Upper lobe of right lung (tissue), 1 donor: ENCODE results near the gene CD300LD. TPM values are rescaled to one million over a fixed set of nuclear protein-coding genes. Genes with fewer than 3 reads are reported as not detected.
"Not testable (repeated sequence)": the region's sequence is repeated elsewhere in the genome, so short reads cannot be mapped to it uniquely, and the experiment has no call there.

Experiments
- ATAC-seq: fragments of 200-7000 bp; cut with Tn5 transposase; one replicate; pipeline ENCODE4 v1.9.1; 2020; ENCODE audit warnings: mild to moderate bottlenecking, moderate library complexity
- DNase-seq: peaks from one replicate; pipeline ENCODE4 v3.0.0-alpha.2; 2020
- H3K27ac ChIP-seq: fragments of 200-600 bp; one replicate; pipeline ENCODE4 v1.8.0; 2022
- H3K27me3 ChIP-seq: fragments of 200-600 bp; one replicate; pipeline ENCODE4 v1.8.0; 2022; ENCODE audit warnings: mild to moderate bottlenecking
- H3K36me3 ChIP-seq: fragments of 200-600 bp; one replicate; pipeline ENCODE4 v1.8.0; 2022
- H3K4me1 ChIP-seq: fragments of 200-600 bp; one replicate; pipeline ENCODE4 v1.8.0; 2022
- H3K4me3 ChIP-seq: fragments of 200-600 bp; one replicate; pipeline ENCODE4 v1.8.0; 2022; ENCODE audit warnings: mild to moderate bottlenecking
- H3K9me3 ChIP-seq: fragments of 200-600 bp; one replicate; pipeline ENCODE4 v1.8.0; 2022
- CTCF ChIP-seq: fragments of 200-600 bp; IDR thresholded peaks from one replicate; pipeline ENCODE4 v1.8.0; 2022; ENCODE audit warnings: antibody characterized with exemption
- intact Hi-C: fragments of 100-400 bp; cut with DNase I; formaldehyde crosslinking; loops from one replicate; pipeline ENCODE4 v1.11.0; 2022
- total RNA-seq: library from RNA; stranded (reverse); fragmentation: NEBNext Ultra II Directional; extraction: Animal tissue kit (Norgen Biotek cat#: 25700); gene quantifications from one replicate; pipeline ENCODE4 v1.2.1, GENCODE V29; 2021
- donor health status: DM: no; HTN: yes; CAD: no; lungs with severe emphysema.

CD300LD gene
- total RNA-seq, 1 donor from 2014 or later, result not detected

DNA sequence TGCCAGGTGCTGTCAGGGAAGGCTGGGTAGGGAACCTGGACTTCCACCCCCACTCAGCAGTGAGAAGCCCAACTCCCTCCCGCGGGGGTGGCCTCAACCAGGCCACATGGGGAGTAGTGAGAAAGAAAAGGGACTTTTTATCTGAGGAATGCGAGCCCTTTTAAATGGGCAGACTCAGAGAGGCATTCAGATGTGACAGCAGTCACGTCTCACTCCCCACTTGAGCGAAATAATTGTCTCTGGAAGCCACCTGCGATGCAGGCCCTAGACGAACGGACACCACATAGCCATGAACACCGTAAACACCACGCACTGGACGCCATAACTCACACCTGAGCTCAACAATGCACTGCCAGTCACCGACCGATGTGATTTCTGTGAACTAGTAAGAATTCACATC, 43.3 kb upstream of the CD300LD start:
- Histone ChIP-seq H3K36me3 (no peaks in the 10 kb centered on the region), H3K4me3 (no peak overlapping the region), H3K27me3 (peaks cover 17% of the 10 kb centered on the region), H3K4me1 (no peaks in the 10 kb centered on the region), H3K9me3 (no peaks in the 10 kb centered on the region), H3K27ac (no peak overlapping the region)
- intact Hi-C loops, result no loop called here
- DNase-seq (no peak), ATAC-seq (no peak)
- TF ChIP-seq CTCF, result no peak

GRCh38 chr17:74633326-74633725, 41.2 kb upstream of the CD300LD start:
- no peak overlapping the region for H3K27ac ChIP-seq
- no peak for TF ChIP-seq CTCF
- no peaks in the 10 kb centered on the region for H3K4me1 ChIP-seq
- H3K9me3 ChIP-seq, result no peaks in the 10 kb centered on the region
- no peak for ATAC-seq
- no peaks in the 10 kb centered on the region for H3K36me3 ChIP-seq
- DNase-seq, result peak; percentile 58
- intact Hi-C loops, result no loop called here
- peaks cover 22% of the 10 kb centered on the region for H3K27me3 ChIP-seq
- no peak overlapping the region for H3K4me3 ChIP-seq

- Histone ChIP-seq H3K4me3 (no peak overlapping the region), H3K27ac (no peak overlapping the region), H3K9me3 (no peaks in the 10 kb centered on the region), H3K27me3 (peaks cover 22% of the 10 kb centered on the region), H3K4me1 (no peaks in the 10 kb centered on the region), H3K36me3 (no peaks in the 10 kb centered on the region)
- TF ChIP-seq CTCF, result no peak
- intact Hi-C loops, result no loop called here
- ATAC-seq (no peak), DNase-seq (peak; percentile 13)
Measured at GRCh38 chr17:74632617-74633016, 40.5 kb upstream of the CD300LD start.

DNA sequence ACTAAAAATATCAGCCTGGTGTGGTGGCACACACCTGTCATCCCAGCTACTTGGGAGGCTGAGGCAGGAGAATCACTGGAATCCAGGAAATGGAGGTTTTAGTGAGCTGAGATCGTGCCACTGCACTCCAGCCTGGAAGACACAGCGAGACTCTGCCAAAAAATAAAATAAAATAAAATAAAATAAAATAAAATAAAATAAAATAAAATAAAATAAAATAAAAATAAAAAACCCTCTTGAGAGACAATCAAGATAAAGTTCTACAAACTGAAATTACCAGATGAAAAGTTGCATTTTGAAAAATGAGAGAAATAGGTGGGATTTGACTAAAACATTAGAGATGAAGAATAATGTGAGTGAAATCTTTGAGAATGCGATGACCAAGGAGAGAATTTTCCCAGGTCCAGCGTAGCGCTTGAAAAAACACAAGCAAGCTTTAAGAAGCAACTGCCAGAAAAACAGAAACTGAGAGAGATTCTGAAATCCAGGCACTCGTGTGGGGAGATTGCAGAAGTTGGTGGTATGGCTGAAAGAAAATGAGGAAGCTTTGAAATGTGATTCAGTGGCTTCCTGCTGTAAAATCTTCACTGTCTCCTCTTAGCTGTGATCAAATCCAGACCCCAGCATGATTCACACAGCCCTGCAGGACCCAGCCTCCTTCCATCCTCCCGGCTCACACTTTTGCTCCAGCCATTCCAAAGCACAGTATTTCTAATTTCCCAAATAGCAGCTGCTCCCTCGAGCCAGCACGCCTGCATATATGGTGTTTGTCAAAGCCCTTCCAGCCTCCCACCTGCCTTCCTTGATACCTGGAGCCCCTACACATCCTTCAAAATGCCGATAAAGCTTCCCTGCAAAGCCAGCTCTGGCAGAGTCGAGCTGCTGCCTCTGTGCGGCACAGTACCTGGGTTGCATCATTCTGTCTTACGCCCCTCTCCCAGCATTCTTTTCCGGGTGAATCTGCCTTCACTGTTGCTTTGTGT, 39.7 kb upstream of the CD300LD start:
- intact Hi-C loops, result no loop called here
- no peaks in the 10 kb centered on the region for H3K4me1 ChIP-seq
- H3K4me3 ChIP-seq, result no peak overlapping the region
- H3K27me3 ChIP-seq, result peaks cover 22% of the 10 kb centered on the region
- no peaks in the 10 kb centered on the region for H3K36me3 ChIP-seq
- H3K9me3 ChIP-seq, result no peaks in the 10 kb centered on the region
- H3K27ac ChIP-seq, result no peak overlapping the region
- ATAC-seq (peak; percentile 87), DNase-seq (peak; percentile 40)
- TF ChIP-seq CTCF, result no peak

GRCh38 chr17:74630251-74630650, 38.2 kb upstream of the CD300LD start:
- H3K4me1 ChIP-seq, H3K27ac ChIP-seq, H3K4me3 ChIP-seq, H3K9me3 ChIP-seq, ATAC-seq, intact Hi-C loops, H3K36me3 ChIP-seq: not testable (repeated sequence)
- H3K27me3 ChIP-seq, result peaks cover 12% of the 10 kb centered on the region
- peak; percentile 22 for DNase-seq

DNA sequence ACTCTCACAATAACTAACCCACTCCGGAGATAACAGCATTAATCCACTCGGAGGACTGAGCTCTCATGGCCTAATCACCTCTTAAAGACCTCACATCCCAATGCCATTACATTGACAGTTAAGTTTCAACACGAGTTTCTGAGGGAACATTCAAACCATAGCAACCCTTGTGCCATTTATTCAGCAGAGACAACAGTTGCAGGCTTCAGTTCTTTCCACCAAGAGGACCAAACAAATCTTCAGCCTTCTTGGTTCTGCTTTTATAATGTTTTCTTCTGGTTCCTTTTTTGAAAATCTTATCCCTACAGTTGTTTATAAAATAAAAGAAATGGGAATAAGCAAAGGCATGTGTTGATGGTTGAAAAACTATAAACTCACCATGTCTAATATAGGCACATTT, 33.6 kb upstream of the CD300LD start:
- Histone ChIP-seq H3K27me3 (peaks cover 5% of the 10 kb centered on the region), H3K9me3 (no peaks in the 10 kb centered on the region), H3K4me1 (no peaks in the 10 kb centered on the region), H3K27ac (no peak overlapping the region), H3K4me3 (no peak overlapping the region), H3K36me3 (no peaks in the 10 kb centered on the region)
- intact Hi-C loops, result no loop called here
- DNase-seq (no peak), ATAC-seq (no peak)
- no peak for TF ChIP-seq CTCF
